Naive B cell (primary cell): ENCODE measurements around the gene CFAP210. TPM values are rescaled to one million over a fixed set of nuclear protein-coding genes. Genes with fewer than 3 reads are reported as not detected.

Source experiments
- ATAC-seq, 2 donors: fragments of 150-1000 bp; cut with Tn5 transposase; 2 replicates each; pipeline ENCODE4 v1.10.0; 2021; ENCODE audit warnings: low read depth in 2 of 2, mild to moderate bottlenecking in 2 of 2, moderate library complexity in 2 of 2
- DNase-seq: peaks from one replicate; pipeline ENCODE4 v3.0.0; 2022
- H3K27ac Mint-ChIP-seq, 6 donors: one replicate each; pipeline ENCODE4 v1.8.0; 2020 to 2022; ENCODE audit warnings: mild to moderate bottlenecking in 6 of 6, mixed read lengths in 6 of 6, moderate library complexity in 5 of 6, inconsistent platforms in 2 of 6
- H3K27me3 Mint-ChIP-seq, 3 donors: one replicate each; pipeline ENCODE4 v1.8.0; 2021 to 2022; ENCODE audit warnings: mixed read lengths in 3 of 3, mild to moderate bottlenecking in 1 of 3
- H3K36me3 Mint-ChIP-seq, 2 donors: one replicate each; pipeline ENCODE4 v1.8.0; 2020 to 2022; ENCODE audit warnings: mixed read lengths in 2 of 2, inconsistent platforms in 1 of 2, mild to moderate bottlenecking in 1 of 2
- H3K4me1 Mint-ChIP-seq, 3 donors: one replicate each; pipeline ENCODE4 v1.8.0; 2020 to 2022; ENCODE audit warnings: mixed read lengths in 3 of 3, inconsistent platforms in 1 of 3, mild to moderate bottlenecking in 1 of 3, moderate library complexity in 1 of 3
- H3K4me3 Mint-ChIP-seq, 8 donors: one replicate each; pipeline ENCODE4 v1.8.0; 2020 to 2022; ENCODE audit warnings: mild to moderate bottlenecking in 8 of 8, mixed read lengths in 8 of 8, moderate library complexity in 8 of 8, inconsistent platforms in 2 of 8
- H3K9me3 Mint-ChIP-seq, 7 donors: one replicate each; pipeline ENCODE4 v1.8.0; 2020 to 2022; ENCODE audit warnings: mixed read lengths in 7 of 7, mild to moderate bottlenecking in 5 of 7, inconsistent platforms in 2 of 7, moderate library complexity in 1 of 7
- polyA plus RNA-seq, 6 donors: library from polyadenylated mRNA; unstranded; fragments of 300-500 nt; fragmentation: Illumina TruSeq; gene quantifications; one replicate each; pipeline ENCODE4 v1.2.3, GENCODE V29; 2021; ENCODE audit warnings: low read depth in 6 of 6

CFAP210 gene, protein sequence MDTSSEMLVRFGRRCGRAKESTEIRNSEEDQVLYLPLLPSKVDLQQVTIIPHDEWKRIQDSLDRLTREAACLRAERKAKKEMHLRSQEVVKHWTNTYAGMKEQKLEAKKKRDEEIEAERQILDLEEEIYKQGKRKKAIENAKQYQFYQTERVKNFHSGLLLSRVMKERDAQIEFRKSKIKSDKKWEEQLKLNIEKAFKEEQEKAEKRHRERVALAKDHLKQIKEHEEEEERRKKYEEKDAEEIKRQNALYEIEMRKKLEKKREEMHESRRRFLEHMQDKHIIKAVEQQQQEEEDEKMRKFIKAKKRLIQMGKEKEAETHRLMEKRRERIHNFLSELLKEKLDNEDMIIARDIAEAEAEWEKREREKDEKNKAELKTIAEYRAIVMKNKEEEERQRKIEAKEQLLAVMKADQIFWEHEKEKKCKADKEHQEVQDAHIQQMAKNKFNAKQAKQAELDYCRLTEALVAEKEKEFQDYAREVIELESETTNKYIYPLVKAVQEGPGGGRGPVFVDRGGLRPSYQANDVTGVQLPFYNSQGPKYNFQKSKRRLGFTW
- not detected for polyA plus RNA-seq

DNA sequence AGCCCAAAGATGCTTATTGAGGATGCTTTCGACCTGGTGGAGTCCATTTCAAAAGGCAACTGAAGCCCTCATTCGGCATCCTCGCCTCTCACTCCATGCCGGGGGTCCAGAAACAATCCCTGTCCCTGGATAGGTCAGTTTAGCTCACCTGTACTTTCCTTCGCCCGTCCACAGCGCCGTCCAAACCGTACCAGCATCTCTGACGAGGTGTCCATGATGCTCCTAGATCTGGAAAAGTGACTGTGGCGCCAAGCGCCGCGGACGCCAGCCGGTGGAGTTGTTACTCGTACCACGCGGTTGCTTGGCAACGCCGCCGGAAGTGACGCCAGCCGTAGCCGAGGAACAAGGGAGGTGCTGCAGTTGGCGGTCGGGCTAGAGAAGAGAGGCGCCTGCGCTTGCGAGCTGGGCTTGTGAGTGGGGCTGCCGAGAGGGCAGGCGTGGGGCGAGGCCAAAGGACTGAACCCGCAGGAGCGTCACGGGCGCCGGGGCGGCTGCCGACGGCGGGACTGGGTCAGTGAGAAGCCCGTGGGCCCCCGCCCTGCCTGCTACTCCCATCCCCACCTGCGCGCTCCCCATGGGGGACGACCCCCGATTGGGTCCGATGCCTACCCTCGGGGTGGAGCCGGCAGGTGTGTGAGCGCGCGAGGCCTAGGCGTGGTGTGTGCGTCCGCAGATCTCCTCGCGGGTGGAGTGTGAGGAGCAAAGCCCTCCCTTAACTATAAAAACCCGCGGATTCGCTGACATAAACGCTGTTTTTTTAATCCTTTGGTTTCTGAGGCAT, at the start of gene CFAP210, which contains the start of gene PHOSPHO2:
Gene CFAP210 (minus strand): TSS at position 293 of the 781 bp plus-strand sequence. CDS start 78 bp downstream, at position 215.
Gene PHOSPHO2 (plus strand): TSS at position 357 of the 781 bp plus-strand sequence. CDS start 6,503 bp downstream, outside the sequence.
- H3K9me3 Mint-ChIP-seq, result peaks cover 4 to 25% (median 18%) of the 10 kb centered on the region in 7 donors
- H3K27me3 Mint-ChIP-seq, result peaks cover 14 to 25% (median 23%) of the 10 kb centered on the region in 3 donors
- DNase-seq (peak; percentile 99), ATAC-seq (peak; percentile 85 to 90)
- peak within 1 kb of the TSS; percentile 98 to 100 (median 100) for H3K27ac Mint-ChIP-seq
- peaks cover 0 to 15% of the 10 kb centered on the region in 2 donors for H3K36me3 Mint-ChIP-seq
- peaks cover 6 to 17% (median 16%) of the 10 kb centered on the region in 3 donors for H3K4me1 Mint-ChIP-seq
- peak within 1 kb of the TSS; percentile 82 to 98 (median 94) for H3K4me3 Mint-ChIP-seq

DNA sequence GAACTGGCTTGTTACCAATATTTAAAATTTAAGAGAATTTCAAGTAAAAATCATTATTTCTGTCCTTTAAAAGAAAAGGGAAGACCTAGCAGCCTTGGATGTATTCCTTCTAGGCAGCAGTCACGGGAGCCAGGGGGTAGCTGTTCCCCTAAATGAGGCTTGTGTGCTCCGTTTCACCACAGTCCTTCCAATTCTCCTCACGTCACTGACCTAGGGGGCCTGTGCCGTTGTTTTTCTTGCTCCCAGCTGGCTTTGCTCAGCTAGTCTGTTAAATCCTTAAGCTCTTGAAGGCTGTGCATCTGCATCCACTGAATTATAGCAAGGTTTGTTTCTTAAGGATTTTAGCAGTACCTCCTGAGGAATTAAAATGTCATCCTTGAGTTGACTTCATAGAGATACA, 49.3 kb upstream of the CFAP210 start:
- DNase-seq (no peak), ATAC-seq (no peak)
- peaks cover 5 to 8% of the 10 kb centered on the region in 2 donors for H3K36me3 Mint-ChIP-seq
- no peak overlapping the region for H3K4me3 Mint-ChIP-seq
- no peak overlapping the region for H3K27ac Mint-ChIP-seq
- H3K9me3 Mint-ChIP-seq, result peaks cover 0 to 2% (median 0%) of the 10 kb centered on the region in 7 donors
- peaks cover 0 to 7% (median 0%) of the 10 kb centered on the region in 3 donors for H3K4me1 Mint-ChIP-seq
- H3K27me3 Mint-ChIP-seq, result no peaks in the 10 kb centered on the region

DNA sequence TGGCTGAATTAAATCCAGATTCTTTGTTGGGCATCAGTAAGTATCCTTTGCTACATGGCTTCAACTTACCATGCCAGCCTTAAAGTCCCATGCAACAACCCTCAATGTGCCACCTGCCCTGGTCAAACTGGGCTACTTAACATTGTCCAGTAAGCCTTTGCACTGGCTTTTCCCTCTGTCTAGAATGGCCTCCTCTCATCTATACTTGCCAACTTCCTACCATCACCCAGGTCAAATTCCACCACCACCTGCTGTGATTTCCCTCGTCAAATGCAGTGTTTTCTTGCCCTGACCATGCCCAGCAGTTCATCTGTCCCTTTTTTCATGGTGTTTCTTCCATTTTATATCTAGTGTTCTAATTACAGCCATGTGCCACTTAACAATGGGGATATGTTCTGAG, 45.1 kb upstream of the CFAP210 start:
- no peak for ATAC-seq
- Mint-ChIP-seq H3K9me3 (peaks cover 0 to 2% (median 0%) of the 10 kb centered on the region in 7 donors), H3K27ac (peak overlapping the region in 1 of 6 donors; percentile 61), H3K27me3 (peaks cover 7 to 17% (median 8%) of the 10 kb centered on the region in 3 donors), H3K4me1 (peaks cover 0 to 7% (median 3%) of the 10 kb centered on the region in 3 donors), H3K4me3 (peak overlapping the region in 1 of 8 donors; percentile 24), H3K36me3 (peaks cover 5% of the 10 kb centered on the region in 2 donors)
- no peak for DNase-seq

DNA sequence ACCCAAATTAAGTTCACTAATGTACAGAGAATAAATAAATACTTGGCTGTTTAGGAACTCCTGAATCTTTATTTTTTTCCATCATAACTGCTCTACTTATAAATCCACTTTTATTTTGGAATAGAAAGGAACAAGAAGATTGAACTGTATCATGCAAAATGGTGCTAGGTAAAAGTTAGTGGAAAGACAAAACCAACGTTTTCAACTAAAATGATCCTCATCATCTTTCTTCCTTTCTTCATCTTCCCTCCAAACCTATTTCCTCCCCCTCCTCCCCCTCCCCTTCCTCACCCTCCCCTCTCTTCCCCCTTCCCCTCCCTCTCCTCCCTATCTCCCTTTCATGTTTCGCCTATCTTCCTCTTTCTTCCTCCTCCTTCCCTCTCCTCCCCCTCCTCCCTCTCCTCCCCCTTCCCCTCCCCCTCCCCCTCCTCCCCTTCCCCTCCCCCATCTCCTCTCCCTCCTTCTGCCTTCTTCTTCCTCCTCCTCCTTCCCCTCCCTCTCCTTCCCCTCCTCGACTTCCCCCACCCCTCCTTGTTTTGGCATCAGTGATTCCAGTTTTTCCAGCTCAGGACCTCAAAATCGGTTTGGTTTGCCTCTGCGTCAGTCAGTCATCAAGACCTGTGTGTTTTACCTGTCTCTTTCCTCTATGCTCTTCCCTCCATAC, 44.5 kb upstream of the CFAP210 start:
- Mint-ChIP-seq H3K9me3 (peaks cover 0 to 2% (median 0%) of the 10 kb centered on the region in 7 donors), H3K4me1 (peaks cover 2 to 8% (median 3%) of the 10 kb centered on the region in 3 donors), H3K36me3 (peaks cover 0 to under 1% of the 10 kb centered on the region in 2 donors), H3K27me3 (peaks cover 7 to 17% (median 8%) of the 10 kb centered on the region in 3 donors), H3K27ac (no peak overlapping the region), H3K4me3 (peak overlapping the region in 2 of 8 donors; percentile 24 to 25)
- ATAC-seq, result no peak
- DNase-seq, result no peak

DNA sequence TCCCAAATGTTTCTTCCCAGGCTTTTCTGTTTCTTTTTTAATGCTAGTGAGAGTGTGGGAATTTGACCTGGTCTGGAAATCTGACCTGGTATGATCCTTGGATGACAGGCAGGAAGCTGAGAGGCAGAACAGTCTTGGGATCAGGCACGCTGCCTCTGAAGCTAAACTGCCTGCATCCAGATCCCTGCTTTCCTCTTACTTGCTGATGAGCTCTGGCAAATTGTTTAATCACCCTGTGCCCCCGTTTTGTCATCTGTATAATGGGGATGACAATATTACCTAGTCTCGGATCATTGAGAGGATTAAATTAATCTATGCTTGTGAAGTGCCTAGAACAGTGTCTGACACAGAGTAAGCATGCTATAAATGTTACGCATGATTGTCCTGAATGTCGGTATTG, 42.7 kb upstream of the CFAP210 start:
- Mint-ChIP-seq H3K36me3 (peaks cover 0 to 6% of the 10 kb centered on the region in 2 donors), H3K27ac (peak overlapping the region in 1 of 6 donors; percentile 43), H3K4me1 (peaks cover 19 to 21% (median 20%) of the 10 kb centered on the region in 3 donors), H3K27me3 (peaks cover 8 to 17% (median 12%) of the 10 kb centered on the region in 3 donors), H3K4me3 (peak overlapping the region in 1 of 8 donors; percentile 57), H3K9me3 (peaks cover 0 to 2% (median 0%) of the 10 kb centered on the region in 7 donors)
- no peak for DNase-seq
- no peak for ATAC-seq

DNA sequence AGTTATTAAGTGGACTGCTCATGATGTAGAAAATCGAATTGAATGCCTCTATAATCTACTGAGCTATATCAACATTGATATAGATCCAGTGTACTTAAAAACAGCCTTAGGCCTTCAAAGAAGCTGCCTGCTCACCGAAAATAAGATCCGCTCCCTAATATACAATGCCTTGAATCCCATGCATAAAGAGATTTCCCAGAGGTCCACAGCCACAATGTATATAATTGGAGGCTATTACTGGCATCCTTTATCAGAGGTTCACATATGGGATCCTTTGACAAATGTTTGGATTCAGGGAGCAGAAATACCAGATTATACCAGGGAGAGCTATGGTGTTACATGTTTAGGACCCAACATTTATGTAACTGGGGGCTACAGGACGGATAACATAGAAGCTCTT, 41.4 kb upstream of the CFAP210 start:
- peaks cover 0 to 6% of the 10 kb centered on the region in 2 donors for H3K36me3 Mint-ChIP-seq
- ATAC-seq (no peak), DNase-seq (no peak)
- H3K4me1 Mint-ChIP-seq, result peaks cover 21 to 24% (median 21%) of the 10 kb centered on the region in 3 donors
- no peak overlapping the region for H3K27ac Mint-ChIP-seq
- H3K27me3 Mint-ChIP-seq, result peaks cover 8 to 17% (median 12%) of the 10 kb centered on the region in 3 donors
- H3K4me3 Mint-ChIP-seq, result peak overlapping the region in 6 of 8 donors; percentile 15 to 86 (median 55)
- peaks cover 0 to 2% (median 0%) of the 10 kb centered on the region in 7 donors for H3K9me3 Mint-ChIP-seq

DNA sequence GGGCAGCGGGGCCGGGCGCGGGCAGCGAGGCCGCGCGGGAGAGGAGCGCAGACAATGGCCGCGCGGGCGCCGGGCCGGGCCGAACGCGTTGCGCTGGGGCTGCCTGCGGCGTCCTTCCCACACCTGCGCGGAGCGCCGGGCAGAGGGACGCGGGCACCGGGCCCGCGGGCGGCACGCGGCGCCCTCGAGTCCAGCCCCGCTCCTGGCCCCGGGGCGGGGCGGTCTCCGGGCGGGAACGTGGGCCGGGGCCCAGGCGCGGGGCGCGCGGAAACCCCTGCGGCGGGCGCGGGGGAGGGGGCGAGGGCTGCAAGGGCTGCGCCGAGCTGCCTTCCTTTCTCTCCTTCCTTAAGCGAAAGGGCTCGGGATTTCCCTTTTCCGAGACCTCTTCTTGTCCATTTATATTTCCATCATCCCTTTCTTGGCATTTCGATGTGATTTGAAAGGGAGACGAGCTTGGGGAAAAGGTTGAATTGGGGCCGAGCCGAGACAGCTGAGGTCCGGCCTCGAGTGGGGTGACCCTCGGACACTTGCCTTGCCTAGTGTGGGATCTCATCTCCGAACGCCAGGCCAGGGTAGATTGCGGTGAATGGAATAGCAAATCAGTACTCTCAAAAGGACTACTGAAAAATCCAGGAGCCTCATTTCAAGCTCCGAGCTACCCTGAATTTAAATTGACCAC, 40.1 kb upstream of the CFAP210 start:
- Mint-ChIP-seq H3K27ac (peak overlapping the region in 2 of 6 donors; percentile 62 to 86), H3K4me1 (peaks cover 18 to 24% (median 21%) of the 10 kb centered on the region in 3 donors), H3K4me3 (peak overlapping the region; percentile 80 to 95 (median 86)), H3K27me3 (peaks cover 8 to 17% (median 12%) of the 10 kb centered on the region in 3 donors), H3K36me3 (peaks cover 0 to 6% of the 10 kb centered on the region in 2 donors), H3K9me3 (peaks cover 0 to 1% (median 0%) of the 10 kb centered on the region in 7 donors)
- DNase-seq (no peak), ATAC-seq (peak; percentile 25 to 26)

DNA sequence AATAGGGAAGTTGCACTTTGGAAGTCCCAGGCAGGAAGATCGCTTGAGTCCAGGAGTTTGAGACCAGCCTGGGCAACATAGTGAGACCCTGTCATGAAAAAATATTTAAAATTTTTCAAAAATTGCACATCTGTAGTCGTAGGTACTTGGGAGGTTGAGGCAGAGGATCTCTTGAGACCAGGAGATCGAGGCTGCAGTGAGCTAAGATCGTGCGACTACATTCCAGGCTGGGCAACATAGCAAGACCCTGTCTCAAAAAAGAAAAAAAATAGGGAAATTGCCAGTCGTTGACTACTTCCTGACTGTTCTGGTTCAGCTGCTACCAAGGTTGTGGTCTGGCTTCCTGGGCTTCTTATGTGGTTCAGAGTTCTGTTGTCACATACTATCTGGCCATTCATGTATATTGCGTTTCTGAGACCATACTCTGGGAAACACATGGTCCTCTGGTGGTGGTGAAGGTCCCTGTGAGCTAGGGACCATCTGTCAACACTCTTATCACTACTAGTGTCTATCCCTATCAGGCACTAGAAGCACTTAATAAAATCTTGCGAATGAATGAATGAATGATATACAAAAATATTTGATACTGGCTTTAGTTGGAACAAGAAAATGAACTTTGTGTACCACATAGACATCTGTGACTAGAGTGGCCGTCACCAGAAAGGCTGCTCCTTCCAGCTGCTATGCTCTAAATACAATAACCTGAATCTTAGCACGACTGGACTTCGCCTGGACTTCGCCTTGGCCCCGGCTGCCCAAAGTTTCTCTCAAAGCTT, 38.6 kb upstream of the CFAP210 start:
- DNase-seq (peak; percentile 17), ATAC-seq (peak; percentile 31 to 35)
- peak overlapping the region; percentile 82 to 98 (median 92) for H3K4me3 Mint-ChIP-seq
- H3K36me3 Mint-ChIP-seq, result peaks cover 0 to 6% of the 10 kb centered on the region in 2 donors
- peaks cover 8 to 17% (median 12%) of the 10 kb centered on the region in 3 donors for H3K27me3 Mint-ChIP-seq
- H3K9me3 Mint-ChIP-seq, result no peaks in the 10 kb centered on the region
- H3K27ac Mint-ChIP-seq, result peak overlapping the region; percentile 14 to 88 (median 65)
- peaks cover 14 to 24% (median 21%) of the 10 kb centered on the region in 3 donors for H3K4me1 Mint-ChIP-seq

DNA sequence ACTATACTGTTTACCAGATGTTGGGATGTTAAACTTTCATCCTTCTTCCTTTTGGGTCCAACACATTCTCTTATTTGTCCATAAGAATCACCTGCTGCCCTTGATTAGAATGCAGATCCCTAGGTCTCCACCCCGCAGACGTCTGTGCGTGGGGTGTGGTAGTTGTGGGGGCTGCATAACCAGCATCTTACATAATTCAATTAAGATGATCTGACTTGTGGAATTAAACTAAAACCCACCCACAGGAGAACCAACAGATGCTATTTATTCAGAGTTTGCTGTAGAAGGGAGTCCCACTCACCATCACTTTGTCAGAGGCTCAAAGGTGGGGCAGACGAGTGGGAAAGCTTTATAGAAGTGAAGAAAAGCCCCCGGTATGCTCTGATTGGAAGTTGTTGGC, 37.9 kb upstream of the CFAP210 start:
- ATAC-seq, result no peak
- H3K27me3 Mint-ChIP-seq, result peaks cover 8 to 14% (median 12%) of the 10 kb centered on the region in 3 donors
- DNase-seq, result no peak
- H3K27ac Mint-ChIP-seq, result peak overlapping the region in 1 of 6 donors; percentile 86
- peak overlapping the region; percentile 3 to 97 (median 48) for H3K4me3 Mint-ChIP-seq
- peaks cover 14 to 24% (median 21%) of the 10 kb centered on the region in 3 donors for H3K4me1 Mint-ChIP-seq
- H3K9me3 Mint-ChIP-seq, result no peaks in the 10 kb centered on the region
- peaks cover 0 to 6% of the 10 kb centered on the region in 2 donors for H3K36me3 Mint-ChIP-seq

DNA sequence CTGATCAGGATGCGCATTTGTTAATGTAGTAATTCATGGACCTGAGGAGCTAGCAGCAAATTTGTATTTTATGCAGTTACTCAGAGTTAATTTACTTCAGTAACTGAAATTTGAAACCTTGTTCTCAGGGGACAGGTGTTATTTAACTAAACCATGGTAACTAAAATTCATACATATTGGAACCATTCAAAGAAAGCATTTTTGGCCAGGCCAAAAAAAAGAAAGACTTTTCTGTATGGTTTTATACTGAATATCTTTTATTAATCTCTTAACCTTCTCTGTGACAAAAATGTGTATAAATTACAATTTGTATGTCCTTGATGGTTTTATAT, 35.0 kb upstream of the CFAP210 start:
- Mint-ChIP-seq H3K27me3 (peaks cover 0 to 5% (median 0%) of the 10 kb centered on the region in 3 donors), H3K27ac (no peak overlapping the region), H3K4me3 (no peak overlapping the region), H3K9me3 (peaks cover 0 to 4% (median 0%) of the 10 kb centered on the region in 7 donors), H3K36me3 (peaks cover 0 to 6% of the 10 kb centered on the region in 2 donors), H3K4me1 (peaks cover 14 to 24% (median 18%) of the 10 kb centered on the region in 3 donors)
- DNase-seq, result no peak
- no peak for ATAC-seq

DNA sequence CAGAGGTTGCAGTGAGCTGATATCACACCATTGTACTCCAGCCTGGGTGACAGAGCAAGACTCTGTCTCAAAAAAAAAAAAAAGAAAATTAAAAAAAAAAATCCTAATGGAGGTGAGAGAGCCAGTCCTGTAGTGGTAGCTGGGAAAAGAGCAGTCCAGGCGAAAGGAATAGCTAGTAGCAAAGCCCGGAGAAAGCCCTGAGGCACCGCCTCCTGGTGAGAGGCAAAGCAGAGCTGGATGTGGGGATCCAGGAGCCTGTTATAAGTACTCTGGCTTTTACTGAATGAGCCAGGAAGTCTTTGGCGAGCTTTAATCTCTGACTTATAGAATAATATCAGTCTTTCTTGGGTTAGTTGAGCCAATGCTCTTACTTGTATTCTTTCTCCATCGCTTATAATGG, 32.9 kb upstream of the CFAP210 start:
- peaks cover under 1 to 6% (median 3%) of the 10 kb centered on the region in 3 donors for H3K4me1 Mint-ChIP-seq
- peaks cover 0 to 4% (median 0%) of the 10 kb centered on the region in 7 donors for H3K9me3 Mint-ChIP-seq
- H3K4me3 Mint-ChIP-seq, result no peak overlapping the region
- H3K27ac Mint-ChIP-seq, result no peak overlapping the region
- no peaks in the 10 kb centered on the region for H3K27me3 Mint-ChIP-seq
- ATAC-seq, result no peak
- no peaks in the 10 kb centered on the region for H3K36me3 Mint-ChIP-seq
- no peak for DNase-seq
